PFSK-1 (cell line): ENCODE measurements around the gene APC2.

ENCODE experiments used
- POLR2AphosphoS5 ChIP-seq: IDR thresholded peaks from 2 replicates; pipeline ENCODE4 v1.6.1; 2012; ENCODE audit warnings: low read depth, mild to moderate bottlenecking, control low read depth, low read length, moderate library complexity
- TAF1 ChIP-seq: IDR thresholded peaks from 2 replicates; pipeline ENCODE4 v1.6.1; 2012; ENCODE audit warnings: low read length, control low read depth, borderline replicate concordance; ENCODE audit not compliant: insufficient read depth

DNA sequence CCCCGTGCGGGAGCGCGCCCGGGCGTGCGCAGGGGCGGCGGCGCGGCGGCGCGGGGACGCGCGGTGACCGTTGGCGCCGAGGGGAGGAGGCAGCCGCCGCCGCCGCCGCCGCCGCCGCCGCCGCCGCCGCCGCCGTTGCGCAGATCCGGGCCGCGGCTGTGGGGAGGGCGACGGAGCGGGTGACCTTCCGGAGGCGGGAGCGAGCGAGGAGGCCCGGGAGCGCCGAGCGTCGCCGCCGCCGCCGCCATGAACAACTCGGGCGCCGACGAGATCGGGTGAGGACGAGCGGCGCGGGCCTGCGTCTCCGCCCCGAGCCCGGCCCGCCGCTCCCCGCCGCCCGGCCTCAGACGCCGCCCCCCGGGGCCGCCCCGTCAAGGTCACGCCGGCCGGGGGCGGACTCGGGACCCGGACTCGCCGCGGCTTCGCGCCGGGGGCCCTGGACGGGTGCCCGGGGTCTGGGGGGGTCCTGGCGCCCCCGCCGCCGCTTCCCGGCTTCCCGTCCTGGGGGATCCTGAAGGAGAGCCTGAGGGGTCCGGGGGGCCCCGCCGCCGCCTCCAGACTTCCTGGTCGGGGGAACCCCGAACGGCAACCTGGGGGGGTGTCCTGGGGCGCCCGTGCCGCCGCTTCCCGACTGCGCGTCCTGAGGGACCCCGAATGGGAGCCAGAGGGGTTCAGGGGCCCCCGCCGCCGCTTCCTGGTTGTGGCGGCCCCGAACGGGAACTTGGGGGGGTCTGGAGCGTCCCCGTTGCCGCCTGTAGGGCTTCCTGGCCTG is 42.2 kb upstream of the APC2 start, which contains the start of gene DAZAP1:
- no peak; the same call in 1 of the 2 replicates for TF ChIP-seq TAF1
- TF ChIP-seq POLR2AphosphoS5, result no peak
